ENCODE measurements around the gene SEMA6A. TPM values are rescaled to one million over a fixed set of nuclear protein-coding genes. Genes with fewer than 3 reads are reported as not detected.

SEMA6A gene
- total and polyA plus RNA-seq, 9 of the 15 experiments (the other 6 are each of a cell fraction or from before 2014, with no cell fraction given): 0.04 to 0.42 (median 0.18) TPM; not detected in 5

GRCh38 chr5:116516021-116516420 lies 58.6 kb downstream of the SEMA6A start:
- in situ Hi-C loops (cut with MboI): no loop called here
- Histone ChIP-seq H3K27me3 (ENCODE audit: control insufficient read depth in 2 of 2, insufficient read depth in 2 of 2, low read length in 2 of 2) (no peaks in the 10 kb centered on the region), H4K20me1 (replicated peaks; ENCODE audit: control insufficient read depth, insufficient read depth, low read length) (no peaks in the 10 kb centered on the region), H3K4me2 (ENCODE audit: insufficient read depth, low read length) (no peak overlapping the region), H3K79me2 (ENCODE audit: control insufficient read depth, insufficient read depth, low read length) (no peaks in the 10 kb centered on the region), H3K4me1 (replicated peaks in 1 of 2; ENCODE audit: control insufficient read depth in 2 of 2, insufficient read depth in 2 of 2, low read length in 2 of 2) (no peaks in the 10 kb centered on the region), H3K9me3 (replicated peaks; ENCODE audit: control insufficient read depth, insufficient read depth, low read depth, low read length) (no peaks in the 10 kb centered on the region), H3K4me3 (no peak overlapping the region), H3K9me1 (ENCODE audit: control insufficient read depth, insufficient read depth, low read length) (no peaks in the 10 kb centered on the region), H2AFZ (ENCODE audit: low read depth, low read length) (no peak overlapping the region), H3K9ac (ENCODE audit: insufficient read depth in 1 of 2, low read depth in 2 of 2, low read length in 2 of 2) (no peak overlapping the region), H3K36me3 (ENCODE audit: control insufficient read depth, insufficient read depth, low read length) (no peaks in the 10 kb centered on the region), H3K27ac (ENCODE audit: extremely low read depth, low read depth, low read length) (no peak overlapping the region)
- no TSS peak for BruUV-seq (replicated peaks)
- no peak for DNase-seq (ENCODE audit: extremely low read depth in 1 of 4, low spot score in 3 of 4)
- CTCF ChIA-PET (ENCODE audit: low intra/inter-chr PET ratio): no interaction called here
- TF ChIP-seq SP2 (IDR thresholded peaks at IDR 0.05; ENCODE audit: extremely low read depth, low read depth, low read length, poor library complexity, severe bottlenecking): no peak
- no peak for ATAC-seq
- POLR2A ChIA-PET: no interaction called here
- FAIRE-seq: no peak
- 0% methylated on average over 4 of the region's 4 CpGs for WGBS (ENCODE audit: insufficient coverage, low coverage, missing lambda C conversion rate)
- intact Hi-C loops (cut with micrococcal nuclease): no loop called here

GRCh38 chr5:116514421-116514970 lies 60.1 kb downstream of the SEMA6A start:
- ChIA-PET CTCF (ENCODE audit: low intra/inter-chr PET ratio) (no interaction called here), POLR2A (no interaction called here)
- in situ Hi-C loops (cut with MboI) (no loop called here), intact Hi-C loops (cut with micrococcal nuclease) (no loop called here)
- H3K79me2 ChIP-seq (ENCODE audit: control insufficient read depth, insufficient read depth, low read length): no peaks in the 10 kb centered on the region
- no peaks in the 10 kb centered on the region for H4K20me1 ChIP-seq (replicated peaks; ENCODE audit: control insufficient read depth, insufficient read depth, low read length)
- no peak overlapping the region for H3K4me2 ChIP-seq (ENCODE audit: insufficient read depth, low read length)
- FAIRE-seq (no peak), DNase-seq (ENCODE audit: extremely low read depth in 1 of 4, low spot score in 3 of 4) (no peak), ATAC-seq (no peak)
- H3K27ac ChIP-seq (ENCODE audit: extremely low read depth, low read depth, low read length): no peak overlapping the region
- BruUV-seq (replicated peaks): no TSS peak
- no peaks in the 10 kb centered on the region for H3K9me3 ChIP-seq (replicated peaks; ENCODE audit: control insufficient read depth, insufficient read depth, low read depth, low read length)
- no peak overlapping the region for H3K4me3 ChIP-seq
- H2AFZ ChIP-seq (ENCODE audit: low read depth, low read length): no peak overlapping the region
- H3K4me1 ChIP-seq (replicated peaks in 1 of 2; ENCODE audit: control insufficient read depth in 2 of 2, insufficient read depth in 2 of 2, low read length in 2 of 2): no peaks in the 10 kb centered on the region
- H3K36me3 ChIP-seq (ENCODE audit: control insufficient read depth, insufficient read depth, low read length): no peaks in the 10 kb centered on the region
- H3K27me3 ChIP-seq (ENCODE audit: control insufficient read depth in 2 of 2, insufficient read depth in 2 of 2, low read length in 2 of 2): no peaks in the 10 kb centered on the region
- no peak overlapping the region for H3K9ac ChIP-seq (ENCODE audit: insufficient read depth in 1 of 2, low read depth in 2 of 2, low read length in 2 of 2)
- no peaks in the 10 kb centered on the region for H3K9me1 ChIP-seq (ENCODE audit: control insufficient read depth, insufficient read depth, low read length)
- 0% methylated on average over 2 of the region's 2 CpGs for WGBS (ENCODE audit: insufficient coverage, low coverage, missing lambda C conversion rate)
- no peak for TF ChIP-seq ZNF280A (IDR thresholded peaks at IDR 0.05; ENCODE audit: low read depth, partially characterized antibody)
- TF ChIP-seq TSC22D4 (tag; IDR thresholded peaks at IDR 0.05): no peak
- no peak for TF ChIP-seq CLOCK (CRISPR knock-in tag; IDR thresholded peaks at IDR 0.05; ENCODE audit: borderline replicate concordance)
- TF ChIP-seq RBM22 (IDR thresholded peaks at IDR 0.05; ENCODE audit: low read depth, low read length, poor library complexity, severe bottlenecking): no peak
- TF ChIP-seq, protein P1, sequence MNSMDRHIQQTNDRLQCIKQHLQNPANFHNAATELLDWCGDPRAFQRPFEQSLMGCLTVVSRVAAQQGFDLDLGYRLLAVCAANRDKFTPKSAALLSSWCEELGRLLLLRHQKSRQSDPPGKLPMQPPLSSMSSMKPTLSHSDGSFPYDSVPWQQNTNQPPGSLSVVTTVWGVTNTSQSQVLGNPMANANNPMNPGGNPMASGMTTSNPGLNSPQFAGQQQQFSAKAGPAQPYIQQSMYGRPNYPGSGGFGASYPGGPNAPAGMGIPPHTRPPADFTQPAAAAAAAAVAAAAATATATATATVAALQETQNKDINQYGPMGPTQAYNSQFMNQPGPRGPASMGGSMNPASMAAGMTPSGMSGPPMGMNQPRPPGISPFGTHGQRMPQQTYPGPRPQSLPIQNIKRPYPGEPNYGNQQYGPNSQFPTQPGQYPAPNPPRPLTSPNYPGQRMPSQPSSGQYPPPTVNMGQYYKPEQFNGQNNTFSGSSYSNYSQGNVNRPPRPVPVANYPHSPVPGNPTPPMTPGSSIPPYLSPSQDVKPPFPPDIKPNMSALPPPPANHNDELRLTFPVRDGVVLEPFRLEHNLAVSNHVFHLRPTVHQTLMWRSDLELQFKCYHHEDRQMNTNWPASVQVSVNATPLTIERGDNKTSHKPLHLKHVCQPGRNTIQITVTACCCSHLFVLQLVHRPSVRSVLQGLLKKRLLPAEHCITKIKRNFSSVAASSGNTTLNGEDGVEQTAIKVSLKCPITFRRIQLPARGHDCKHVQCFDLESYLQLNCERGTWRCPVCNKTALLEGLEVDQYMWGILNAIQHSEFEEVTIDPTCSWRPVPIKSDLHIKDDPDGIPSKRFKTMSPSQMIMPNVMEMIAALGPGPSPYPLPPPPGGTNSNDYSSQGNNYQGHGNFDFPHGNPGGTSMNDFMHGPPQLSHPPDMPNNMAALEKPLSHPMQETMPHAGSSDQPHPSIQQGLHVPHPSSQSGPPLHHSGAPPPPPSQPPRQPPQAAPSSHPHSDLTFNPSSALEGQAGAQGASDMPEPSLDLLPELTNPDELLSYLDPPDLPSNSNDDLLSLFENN (IDR thresholded peaks at IDR 0.05; ENCODE audit: low read depth in 2 of 2, low read length in 2 of 2): no peak
- no peak for TF ChIP-seq MXI1 (IDR thresholded peaks at IDR 0.05; ENCODE audit: low read depth, low read length)

All from K562 (cell line).